Hepatic stellate cell (primary cell): ENCODE data around the gene MB.

Source experiments
- DNase-seq: peaks from one replicate; pipeline ENCODE4 v3.0.0; 2011; ENCODE audit warnings: low spot score

Gene MB

GRCh38 chr22:35615156-35615555 lies 2.0 kb downstream of the MB start:
- no peak for DNase-seq

GRCh38 chr22:35614404-35614803 lies 2.7 kb downstream of the MB start:
- no peak for DNase-seq

GRCh38 chr22:35612903-35613302 lies 4.2 kb downstream of the MB start:
- DNase-seq, result no peak

GRCh38 chr22:35611891-35612576 lies 5.1 kb downstream of the MB start:
- DNase-seq, result no peak

- DNase-seq, result no peak
These were observed 5.8 kb downstream of the MB start for GRCh38 chr22:35611200-35611890.

GRCh38 chr22:35610741-35611140 lies 6.4 kb downstream of the MB start:
- no peak for DNase-seq

GRCh38 chr22:35609761-35610160 lies 7.4 kb downstream of the MB start:
- DNase-seq, result no peak

GRCh38 chr22:35609261-35609660 lies 7.9 kb downstream of the MB start:
- DNase-seq, result no peak

GRCh38 chr22:35608088-35608487 lies 9.0 kb downstream of the MB start:
- DNase-seq, result no peak

- DNase-seq, result no peak
These were observed 10.2 kb downstream of the MB start for GRCh38 chr22:35606916-35607315.

- DNase-seq, result no peak
These were observed 11.2 kb downstream of the MB start for GRCh38 chr22:35605851-35606481.

GRCh38 chr22:35605369-35605680 lies 11.8 kb downstream of the MB start:
- DNase-seq, result no peak

GRCh38 chr22:35604621-35605368 lies 12.3 kb downstream of the MB start:
- DNase-seq, result no peak

GRCh38 chr22:35601743-35602615 lies 15.2 kb downstream of the MB start:
- no peak for DNase-seq

GRCh38 chr22:35601013-35601580 lies 16.0 kb downstream of the MB start:
- DNase-seq, result no peak

- DNase-seq, result no peak
These were observed 16.7 kb downstream of the MB start for GRCh38 chr22:35600476-35600875.

GRCh38 chr22:35599364-35599763 lies 17.8 kb downstream of the MB start:
- no peak for DNase-seq

- DNase-seq, result no peak
These were observed 18.8 kb downstream of the MB start for GRCh38 chr22:35598396-35598710.

- DNase-seq, result no peak
These were observed 19.3 kb downstream of the MB start for GRCh38 chr22:35597692-35598395.

GRCh38 chr22:35596821-35597220 lies 20.3 kb downstream of the MB start:
- DNase-seq, result no peak

GRCh38 chr22:35594686-35595085 lies 22.4 kb downstream of the MB start:
- DNase-seq, result no peak
